HEK293T (cell line): Measurements from ENCODE around the gene DCN.

Experiments
- ARNT ChIP-seq: fragments of 450-650 bp; IDR thresholded peaks from 2 replicates; pipeline ENCODE4 v1.6.1; 2017; ENCODE audit warnings: mild to moderate bottlenecking
- BHLHE40 ChIP-seq: fragments of 450-650 bp; IDR thresholded peaks from 2 replicates; pipeline ENCODE4 v1.6.1; 2016; ENCODE audit warnings: mild to moderate bottlenecking, moderate library complexity, borderline replicate concordance
- FOXA1 ChIP-seq: fragments of 450-650 bp; IDR thresholded peaks from 2 replicates; pipeline ENCODE4 v1.6.1; 2016; ENCODE audit warnings: mild to moderate bottlenecking
- FOXK2 ChIP-seq: fragments of 450-650 bp; IDR thresholded peaks from 2 replicates; pipeline ENCODE4 v1.6.1; 2016; ENCODE audit warnings: mild to moderate bottlenecking
- HDGF ChIP-seq: fragments of 450-650 bp; IDR thresholded peaks from 2 replicates; pipeline ENCODE4 v1.6.1; 2017; ENCODE audit warnings: antibody characterized with exemption, borderline replicate concordance
- SUZ12 ChIP-seq: fragments of 450-650 bp; IDR thresholded peaks from 2 replicates; pipeline ENCODE4 v1.6.1; 2016; ENCODE audit warnings: mild to moderate bottlenecking
- ZNF384 ChIP-seq: fragments of 450-650 bp; IDR thresholded peaks from 2 replicates; pipeline ENCODE4 v1.6.1; 2016

DNA sequence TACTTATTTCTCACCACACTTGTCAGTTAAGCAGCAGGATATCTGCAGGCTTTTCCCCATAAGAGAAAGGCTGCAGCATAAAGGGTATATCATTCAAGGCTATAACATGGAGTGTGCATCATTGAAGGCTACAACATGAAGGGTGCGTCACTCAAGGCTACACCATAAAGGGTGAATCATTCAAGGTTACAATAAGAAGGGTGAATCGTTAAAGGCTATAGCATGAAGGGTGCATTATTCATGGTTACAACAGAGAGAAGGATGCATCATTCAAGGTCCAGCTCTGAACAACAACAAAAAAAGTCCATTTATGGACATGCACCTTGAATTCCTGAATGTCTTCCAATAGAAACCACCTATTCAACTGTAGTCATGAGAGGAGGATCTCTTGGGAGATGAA, 38.6 kb downstream of the DCN start:
- TF ChIP-seq HDGF, result no peak
- no peak for TF ChIP-seq FOXK2
- no peak for TF ChIP-seq ZNF384
- TF ChIP-seq BHLHE40, result no peak
- TF ChIP-seq SUZ12, result no peak
- no peak for TF ChIP-seq FOXA1
- no peak for TF ChIP-seq ARNT
